H9 (cell line): ENCODE measurements around the gene ACOT8. TPM values are rescaled to one million over a fixed set of nuclear protein-coding genes. Genes with fewer than 3 reads are reported as not detected.
A peak's percentile ranks its signal among the peaks of the same experiment; 100 is the strongest.

ENCODE experiments used
- DNase-seq: peaks from one replicate; pipeline ENCODE4 v3.0.0-alpha.2; 2017
- H2AFZ ChIP-seq: one replicate; pipeline ENCODE4 v1.6.1; 2013; ENCODE audit warnings: mild to moderate bottlenecking, low read length, control low read depth, moderate library complexity
- H2AK5ac ChIP-seq: 2 replicates; pipeline ENCODE4 v1.6.1; 2013; ENCODE audit warnings: low read length, control low read depth, mixed read lengths; ENCODE audit not compliant: insufficient read length
- H2BK120ac ChIP-seq: one replicate; pipeline ENCODE4 v1.6.1; 2013; ENCODE audit warnings: low read depth, mild to moderate bottlenecking, low read length, control low read depth, inconsistent platforms; ENCODE audit not compliant: poor library complexity, severe bottlenecking
- H2BK12ac ChIP-seq: 2 replicates; pipeline ENCODE4 v1.6.1; 2013; ENCODE audit warnings: low read length, control low read depth, mixed read lengths, low read depth; ENCODE audit not compliant: insufficient read length
- H2BK15ac ChIP-seq: 2 replicates; pipeline ENCODE4 v1.6.1; 2013; ENCODE audit warnings: low read depth, low read length, control low read depth
- H2BK20ac ChIP-seq: one replicate; pipeline ENCODE4 v1.6.1; 2013; ENCODE audit warnings: low read depth, mild to moderate bottlenecking, low read length, control low read depth, inconsistent platforms; ENCODE audit not compliant: poor library complexity, severe bottlenecking
- H2BK5ac ChIP-seq: 2 replicates; pipeline ENCODE4 v1.6.1; 2013; ENCODE audit warnings: low read length, control low read depth, mixed read lengths; ENCODE audit not compliant: insufficient read length
- H3K14ac ChIP-seq: 2 replicates; pipeline ENCODE4 v1.6.1; 2013; ENCODE audit warnings: low read length, control low read depth; ENCODE audit not compliant: insufficient read depth
- H3K18ac ChIP-seq: 2 replicates; pipeline ENCODE4 v1.6.1; 2013; ENCODE audit warnings: low read depth, mild to moderate bottlenecking, mixed read lengths, low read length, control low read depth; ENCODE audit not compliant: insufficient read length
- H3K23ac ChIP-seq: 2 replicates; pipeline ENCODE4 v1.6.1; 2013; ENCODE audit warnings: low read length, control low read depth, mixed read lengths, low read depth; ENCODE audit not compliant: insufficient read length
- H3K23me2 ChIP-seq: 2 replicates; pipeline ENCODE4 v1.6.1; 2013; ENCODE audit warnings: low read depth, mild to moderate bottlenecking, mixed read lengths, low read length, control low read depth; ENCODE audit not compliant: insufficient read length, poor library complexity, severe bottlenecking
- H3K27ac ChIP-seq: 2 replicates; pipeline ENCODE4 v1.5.1; 2013; ENCODE audit warnings: low read length, control low read depth, mixed read lengths, low read depth; ENCODE audit not compliant: insufficient read length
- H3K27me3 ChIP-seq: 2 replicates; pipeline ENCODE4 v1.6.1; 2013; ENCODE audit warnings: low read length, control low read depth, inconsistent platforms; ENCODE audit not compliant: insufficient read depth
- H3K4ac ChIP-seq: 2 replicates; pipeline ENCODE4 v1.6.1; 2013; ENCODE audit warnings: low read depth, mild to moderate bottlenecking, control low read depth, inconsistent platforms, low read length, moderate library complexity
- H3K4me1 ChIP-seq: 2 replicates; pipeline ENCODE4 v1.6.1; 2013; ENCODE audit warnings: low read length, control low read depth, inconsistent platforms; ENCODE audit not compliant: insufficient read depth
- H3K4me2 ChIP-seq: 2 replicates; pipeline ENCODE4 v1.6.1; 2013; ENCODE audit warnings: low read length, control low read depth, mixed read lengths; ENCODE audit not compliant: insufficient read length, insufficient read depth
- H3K56ac ChIP-seq: 2 replicates; pipeline ENCODE4 v1.6.1; 2013; ENCODE audit warnings: low read depth, mild to moderate bottlenecking, mixed read lengths, low read length, control low read depth; ENCODE audit not compliant: insufficient read length
- H3K79me1 ChIP-seq: 2 replicates; pipeline ENCODE4 v1.6.1; 2013; ENCODE audit warnings: low read depth, mild to moderate bottlenecking, moderate library complexity, low read length, control low read depth, inconsistent platforms; ENCODE audit not compliant: insufficient read depth, poor library complexity, severe bottlenecking
- H3K79me2 ChIP-seq: 2 replicates; pipeline ENCODE4 v1.6.1; 2013; ENCODE audit warnings: low read length, control low read depth, inconsistent platforms; ENCODE audit not compliant: insufficient read depth
- H3K9ac ChIP-seq: 2 replicates; pipeline ENCODE4 v1.6.1; 2013; ENCODE audit warnings: low read length, control low read depth, mixed read lengths; ENCODE audit not compliant: insufficient read length; ENCODE audit errors: extremely low read depth
- H3K9me3 ChIP-seq: one replicate; pipeline ENCODE4 v1.6.1; 2013; ENCODE audit warnings: low read depth, low read length, inconsistent platforms; ENCODE audit not compliant: control insufficient read depth
- H3T11ph ChIP-seq: one replicate; pipeline ENCODE4 v1.6.1; 2013; ENCODE audit warnings: mild to moderate bottlenecking, low read length, control low read depth, inconsistent platforms
- H4K20me1 ChIP-seq: one replicate; pipeline ENCODE4 v1.6.1; 2013; ENCODE audit not compliant: control insufficient read depth, insufficient read length, insufficient read depth
- H4K5ac ChIP-seq: 2 replicates; pipeline ENCODE4 v1.6.1; 2013; ENCODE audit warnings: low read depth, mild to moderate bottlenecking, mixed read lengths, low read length, control low read depth; ENCODE audit not compliant: insufficient read length
- H4K8ac ChIP-seq: replicated peaks from 2 replicates; pipeline ENCODE4 v1.6.1; 2013; ENCODE audit warnings: low read length, control low read depth, mixed read lengths, low read depth; ENCODE audit not compliant: insufficient read length
- H4K91ac ChIP-seq: 2 replicates; pipeline ENCODE4 v1.6.1; 2013; ENCODE audit warnings: low read depth, mild to moderate bottlenecking, moderate library complexity, mixed read lengths, low read length, control low read depth; ENCODE audit not compliant: insufficient read length
- H3K27ac Mint-ChIP-seq, 3 experiments: 2 replicates in 2 of 3; 3 replicates in 1 of 3; pipeline ENCODE4 v1.8.0; 2020 to 2021; ENCODE audit warnings: mixed read lengths in 3 of 3, mild to moderate bottlenecking in 1 of 3, moderate library complexity in 1 of 3
- H3K27me3 Mint-ChIP-seq: 2 replicates; pipeline ENCODE4 v1.8.0; 2021; ENCODE audit warnings: low read depth, mild to moderate bottlenecking, moderate library complexity, mixed read lengths
- H3K36me3 Mint-ChIP-seq, 3 experiments: 2 replicates in 2 of 3; 3 replicates in 1 of 3; pipeline ENCODE4 v1.8.0; 2020 to 2021; ENCODE audit warnings: low read depth in 3 of 3, mixed read lengths in 3 of 3; ENCODE audit not compliant: insufficient read depth in 1 of 3
- H3K4me1 Mint-ChIP-seq, 2 experiments: 2 replicates each; pipeline ENCODE4 v1.8.0; 2020; ENCODE audit warnings: mixed read lengths in 2 of 2
- H3K4me3 Mint-ChIP-seq, 2 experiments: 2 replicates in 1 of 2; 3 replicates in 1 of 2; pipeline ENCODE4 v1.8.0; 2020 to 2021; ENCODE audit warnings: mild to moderate bottlenecking in 2 of 2, mixed read lengths in 2 of 2, moderate library complexity in 1 of 2
- H3K9me3 Mint-ChIP-seq, 2 experiments: 2 replicates in 1 of 2; 3 replicates in 1 of 2; pipeline ENCODE4 v1.8.0; 2020; ENCODE audit warnings: mild to moderate bottlenecking in 2 of 2, mixed read lengths in 2 of 2, moderate library complexity in 1 of 2
- CTCF ChIP-seq: fragments of 200-600 bp; sonication (generic); conservative IDR thresholded peaks from 3 replicates; pipeline ENCODE4 v1.8.0; 2021; ENCODE audit warnings: antibody characterized with exemption, mild to moderate bottlenecking
- WGBS: extraction: QIAGEN DNeasy Blood & Tissue Kit; methylation state at CpG from one replicate; pipeline ENCODE4 v1.1.7; 2013; ENCODE audit warnings: missing lambda C conversion rate, low lambda C conversion rate, mixed read lengths; ENCODE audit not compliant: insufficient read length; ENCODE audit errors: extremely low coverage; 5-methylcytosine and 5-hydroxymethylcytosine counted together
- total RNA-seq: library from RNA; stranded (reverse); gene quantifications from 2 replicates; pipeline ENCODE4 v1.2.1, GENCODE V29; 2021

Gene ACOT8
- total RNA-seq, 1 experiment from 2014 or later: 26.7 TPM

GRCh38 chr20:45835825-45836224 is 21.4 kb downstream of the ACOT8 start:
- no peak overlapping the region for H3K27ac Mint-ChIP-seq
- Histone ChIP-seq H3K23ac (no peak overlapping the region), H4K5ac (no peak overlapping the region), H3K4me2 (no peak overlapping the region), H3K18ac (no peak overlapping the region), H2BK5ac (no peak overlapping the region), H2BK120ac (no peak overlapping the region), H3K4ac (no peak overlapping the region), H3T11ph (no peak overlapping the region), H4K8ac (no peak overlapping the region), H3K9ac (no peak overlapping the region), H3K14ac (no peak overlapping the region), H4K91ac (no peak overlapping the region), H2AK5ac (no peak overlapping the region), H2BK20ac (no peak overlapping the region), H3K79me2 (no peaks in the 10 kb centered on the region), H3K27me3 (no peaks in the 10 kb centered on the region), H3K27ac (no peak overlapping the region), H3K9me3 (no peaks in the 10 kb centered on the region), H3K56ac (no peak overlapping the region), H3K4me1 (peaks cover 4% of the 10 kb centered on the region; the same call in 1 of the 2 replicates), H2BK12ac (no peak overlapping the region), H2AFZ (no peak overlapping the region), H4K20me1 (no peaks in the 10 kb centered on the region), H3K79me1 (peaks cover 5% of the 10 kb centered on the region), H2BK15ac (no peak overlapping the region), H3K23me2 (peaks cover 11% of the 10 kb centered on the region)
- H3K36me3 Mint-ChIP-seq: peaks cover 2 to 34% (median 29%) of the 10 kb centered on the region in 3 experiments; a peak in 6 of 7 replicates
- peak overlapping the region; percentile 21 to 66; a peak in 2 of 5 replicates for H3K4me3 Mint-ChIP-seq
- H3K4me1 Mint-ChIP-seq: peaks cover 22 to 23% of the 10 kb centered on the region in 2 experiments
- no CpG with 5 or more reads among the region's 5 CpGs for WGBS
- no peaks in the 10 kb centered on the region for H3K9me3 Mint-ChIP-seq
- TF ChIP-seq CTCF: no peak
- no peaks in the 10 kb centered on the region for H3K27me3 Mint-ChIP-seq
- DNase-seq: no peak
